Prostate gland (tissue), 2 donors: Measurements from ENCODE around the gene TGM2. TPM values are rescaled to one million over a fixed set of nuclear protein-coding genes. Genes with fewer than 3 reads are reported as not detected.
A peak's percentile ranks its signal among the peaks of the same experiment; 100 is the strongest.

Source experiments
- DNase-seq: peaks from one replicate; pipeline ENCODE4 v3.0.0-alpha.2; 2019; ENCODE audit warnings: low spot score
- H3K27ac ChIP-seq, 2 donors: fragments of 200-600 bp; sonication (generic); 2 replicates each; pipeline ENCODE4 v1.5.1; 2017 to 2019
- H3K27me3 ChIP-seq: fragments of 200-600 bp; sonication (generic); replicated peaks from 2 replicates; pipeline ENCODE4 v1.5.1; 2019; ENCODE audit not compliant: insufficient read depth
- H3K36me3 ChIP-seq, 2 donors: fragments of 200-600 bp; sonication (generic); 1 replicate in 1 of 2; 2 replicates in 1 of 2; pipeline versions ENCODE4 v1.5.1 to v1.8.1; 2017 to 2019
- H3K4me1 ChIP-seq: fragments of 200-600 bp; sonication (generic); replicated peaks from 2 replicates; pipeline ENCODE4 v1.5.1; 2019
- H3K4me3 ChIP-seq, 2 donors: fragments of 200-600 bp; sonication (generic); 2 replicates each; pipeline ENCODE4 v1.5.1; 2017 to 2019
- H3K9me3 ChIP-seq: fragments of 200-600 bp; sonication (generic); 2 replicates; pipeline ENCODE4 v1.5.1; 2017
- CTCF ChIP-seq, 4 experiments: fragments of 200-600 bp in 2 of 4; fragments of 450-650 bp in 2 of 4; sonication (generic) in 2 of 4; IDR thresholded peaks; 1 replicate in 3 of 4; 2 replicates in 1 of 4; pipeline ENCODE4 v1.5.1; 2016 to 2019; ENCODE audit warnings: antibody characterized with exemption in 4 of 4, mild to moderate bottlenecking in 2 of 4, moderate library complexity in 2 of 4
- POLR2A ChIP-seq: fragments of 450-650 bp; IDR thresholded peaks from one replicate; pipeline ENCODE4 v1.6.1; 2016; ENCODE audit warnings: antibody characterized with exemption, mild to moderate bottlenecking
- POLR2AphosphoS5 ChIP-seq: sonication (generic); formaldehyde crosslinking; IDR thresholded peaks from one replicate; pipeline ENCODE4 v1.6.1; 2017; ENCODE audit warnings: antibody characterized with exemption
- WGBS: methylation state at CpG from one replicate; pipeline ENCODE4 v1.1.5; 2018; 5-methylcytosine and 5-hydroxymethylcytosine counted together
- intact Hi-C: fragments of 100-400 bp; cut with DNase I; formaldehyde crosslinking; loops from one replicate; pipeline ENCODE4 v1.14.2; 2022
- total RNA-seq, 2 donors: library from RNA; depleted of rRNA; stranded (reverse); fragments of >200 nt; gene quantifications; one replicate each; pipeline ENCODE4 v1.1.0, GENCODE V29; 2016

Gene TGM2
- total RNA-seq, 2 donors from 2014 or later: 39.6 to 157 TPM

GRCh38 chr20:38167328-38167850 is 2.3 kb upstream of the TGM2 start:
- intact Hi-C loops: loop anchor here (5.0 kb wide), 1 partner anchor 55 kb away; no protein-coding TSS in a partner anchor
- Histone ChIP-seq H3K9me3 (no peaks in the 10 kb centered on the region), H3K4me3 (no peak overlapping the region), H3K27ac (no peak overlapping the region), H3K4me1 (no peaks in the 10 kb centered on the region), H3K36me3 (no peaks in the 10 kb centered on the region), H3K27me3 (no peaks in the 10 kb centered on the region)
- 96% methylated on average over 8 of the region's 8 CpGs for WGBS
- TF ChIP-seq POLR2A: no peak
- TF ChIP-seq POLR2AphosphoS5: no peak
- TF ChIP-seq CTCF (IDR thresholded peaks at IDR 0.05): no peak
- DNase-seq: no peak

GRCh38 chr20:38166703-38167233 is 1.7 kb upstream of the TGM2 start:
- no peaks in the 10 kb centered on the region for H3K36me3 ChIP-seq
- no peak for DNase-seq
- no peak overlapping the region for H3K27ac ChIP-seq
- intact Hi-C loops: loop anchor here (5.0 kb wide), 1 partner anchor 56 kb away; no protein-coding TSS in a partner anchor
- no peaks in the 10 kb centered on the region for H3K27me3 ChIP-seq
- no peak overlapping the region for H3K4me3 ChIP-seq
- 75% methylated on average over 11 of the region's 11 CpGs for WGBS
- H3K9me3 ChIP-seq: no peaks in the 10 kb centered on the region
- TF ChIP-seq POLR2AphosphoS5: no peak
- no peak for TF ChIP-seq POLR2A
- no peak for TF ChIP-seq CTCF (IDR thresholded peaks at IDR 0.05)
- no peaks in the 10 kb centered on the region for H3K4me1 ChIP-seq

- intact Hi-C loops: loop anchor here (1.0 to 5.0 kb wide), 3 partner anchors 56 to 109 kb away; no protein-coding TSS in a partner anchor
- no peak for DNase-seq
- no peak for TF ChIP-seq POLR2AphosphoS5
- no peak for TF ChIP-seq CTCF (IDR thresholded peaks at IDR 0.05)
- TF ChIP-seq POLR2A: no peak
Observed at GRCh38 chr20:38165966-38166702, 1.1 kb upstream of the TGM2 start.

GRCh38 chr20:38164624-38165088 is 414 bp downstream of the TGM2 start:
- H3K4me1 ChIP-seq: peaks cover 2% of the 10 kb centered on the region
- H3K9me3 ChIP-seq: no peaks in the 10 kb centered on the region
- H3K27me3 ChIP-seq: no peaks in the 10 kb centered on the region
- no peak for TF ChIP-seq CTCF (IDR thresholded peaks at IDR 0.05)
- TF ChIP-seq POLR2AphosphoS5: no peak
- H3K36me3 ChIP-seq: no peaks in the 10 kb centered on the region
- WGBS: 41% methylated on average over 14 of the region's 14 CpGs
- intact Hi-C loops: loop anchor here (1.0 to 5.0 kb wide), 4 partner anchors 56 to 107 kb away; no protein-coding TSS in a partner anchor
- peak overlapping the region; percentile 55 to 64 for H3K27ac ChIP-seq
- peak overlapping the region; percentile 30 to 43 for H3K4me3 ChIP-seq
- DNase-seq: no peak

More at GRCh38 chr20:38165966-38166702, 1.1 kb upstream of the TGM2 start:
- no peaks in the 10 kb centered on the region for H3K9me3 ChIP-seq
- no peak overlapping the region for H3K4me3 ChIP-seq
- no peaks in the 10 kb centered on the region for H3K27me3 ChIP-seq
- H3K27ac ChIP-seq: no peak overlapping the region
- H3K4me1 ChIP-seq: no peaks in the 10 kb centered on the region
- WGBS: 63% methylated on average over 11 of the region's 11 CpGs
- no peaks in the 10 kb centered on the region for H3K36me3 ChIP-seq
